Activated naive CD4-positive, alpha-beta T cell treated with anti-CD3 and anti-CD28 coated beads, Interleukin-2, amount 50 U/mL, for 24 hours (primary cell): ENCODE measurements around the gene MSANTD2.

ENCODE experiments used
- H3K27ac Mint-ChIP-seq: one replicate; pipeline ENCODE4 v1.8.0; 2021; ENCODE audit warnings: mild to moderate bottlenecking, mixed read lengths
- H3K27me3 Mint-ChIP-seq: one replicate; pipeline ENCODE4 v1.8.0; 2021; ENCODE audit warnings: mixed read lengths
- H3K36me3 Mint-ChIP-seq: one replicate; pipeline ENCODE4 v1.8.0; 2021; ENCODE audit warnings: mixed read lengths
- H3K4me1 Mint-ChIP-seq: one replicate; pipeline ENCODE4 v1.8.0; 2021; ENCODE audit warnings: mixed read lengths
- H3K4me3 Mint-ChIP-seq: one replicate; pipeline ENCODE4 v1.8.0; 2021; ENCODE audit warnings: mild to moderate bottlenecking, mixed read lengths
- H3K9me3 Mint-ChIP-seq: one replicate; pipeline ENCODE4 v1.8.0; 2021; ENCODE audit warnings: mixed read lengths

Gene MSANTD2

GRCh38 chr11:124766156-124766555 lies 34.0 kb downstream of the MSANTD2 start:
- H3K4me1 Mint-ChIP-seq, result peaks cover 10% of the 10 kb centered on the region
- peaks cover 8% of the 10 kb centered on the region for H3K36me3 Mint-ChIP-seq
- no peak overlapping the region for H3K27ac Mint-ChIP-seq
- no peak overlapping the region for H3K4me3 Mint-ChIP-seq
- peaks cover 2% of the 10 kb centered on the region for H3K27me3 Mint-ChIP-seq
- no peaks in the 10 kb centered on the region for H3K9me3 Mint-ChIP-seq

DNA sequence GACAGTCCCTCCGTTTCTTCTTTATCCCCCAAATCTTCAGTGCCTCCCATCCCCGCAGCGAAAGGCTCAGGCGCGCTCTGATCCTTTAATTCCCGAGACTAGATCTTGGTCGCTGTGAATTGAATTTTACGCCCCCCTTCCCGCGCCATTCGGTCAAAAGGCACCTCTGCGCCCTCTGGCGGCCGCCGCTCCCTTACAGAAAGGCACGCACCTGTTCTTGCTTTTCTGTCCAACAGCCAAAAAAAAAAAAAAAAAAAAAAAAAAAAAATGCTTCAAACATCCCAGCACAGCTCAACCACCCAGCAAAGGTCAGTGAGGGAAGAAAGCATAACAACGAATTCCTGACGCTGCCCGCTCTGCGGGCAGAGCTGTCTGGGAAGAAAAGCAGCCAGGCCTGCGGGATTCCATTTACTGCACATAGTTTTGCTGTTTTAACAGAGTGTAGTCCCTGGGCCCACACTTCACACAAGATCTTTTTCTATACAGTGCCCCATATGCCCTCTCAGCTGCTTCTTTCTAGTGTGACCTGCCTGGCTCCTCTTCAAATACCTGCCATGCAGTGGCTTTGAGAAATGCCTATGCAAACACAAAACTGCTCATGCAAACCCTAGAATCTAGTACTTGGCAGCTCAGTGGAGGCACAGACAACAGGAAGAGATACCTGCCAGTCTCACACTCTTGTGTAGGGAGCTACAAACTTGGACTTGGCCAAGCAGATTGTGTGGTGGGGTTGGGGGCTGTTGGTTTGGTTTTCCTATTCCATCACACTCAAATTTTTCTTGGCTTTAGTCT lies 36.9 kb downstream of the MSANTD2 start:
- no peaks in the 10 kb centered on the region for H3K9me3 Mint-ChIP-seq

GRCh38 chr11:124762624-124763155 lies 37.5 kb downstream of the MSANTD2 start:
- Mint-ChIP-seq H3K27ac (no peak overlapping the region), H3K4me1 (peaks cover 29% of the 10 kb centered on the region), H3K36me3 (peaks cover 4% of the 10 kb centered on the region), H3K9me3 (no peaks in the 10 kb centered on the region), H3K4me3 (peak overlapping the region; percentile 95), H3K27me3 (peaks cover 15% of the 10 kb centered on the region)

More for the DNA sequence above, 36.9 kb downstream of the MSANTD2 start:
- H3K4me1 Mint-ChIP-seq, result peaks cover 26% of the 10 kb centered on the region
- peaks cover 5% of the 10 kb centered on the region for H3K36me3 Mint-ChIP-seq
- H3K4me3 Mint-ChIP-seq, result peak overlapping the region; percentile 95
- peaks cover 13% of the 10 kb centered on the region for H3K27me3 Mint-ChIP-seq
- peak overlapping the region; percentile 81 for H3K27ac Mint-ChIP-seq

- Mint-ChIP-seq H3K27me3 (peaks cover 17% of the 10 kb centered on the region), H3K27ac (peak within 1 kb of the TSS; percentile 81), H3K4me1 (peaks cover 29% of the 10 kb centered on the region), H3K9me3 (no peaks in the 10 kb centered on the region), H3K36me3 (peaks cover 4% of the 10 kb centered on the region), H3K4me3 (peak within 1 kb of the TSS; percentile 95)
Observed at GRCh38 chr11:124762105-124762623, 38.0 kb downstream of the MSANTD2 start, which contains the start of gene ESAM. Gene ESAM (minus strand): TSS chr11:124762290. CDS start chr11:124762154, 136 bp downstream.

GRCh38 chr11:124761301-124762104 lies 38.7 kb downstream of the MSANTD2 start:
- Mint-ChIP-seq H3K36me3 (peaks cover 4% of the 10 kb centered on the region), H3K4me3 (peak overlapping the region; percentile 59), H3K27me3 (peaks cover 21% of the 10 kb centered on the region), H3K27ac (no peak overlapping the region), H3K4me1 (peaks cover 29% of the 10 kb centered on the region), H3K9me3 (no peaks in the 10 kb centered on the region)

- Mint-ChIP-seq H3K27ac (no peak overlapping the region), H3K9me3 (no peaks in the 10 kb centered on the region), H3K27me3 (peaks cover 21% of the 10 kb centered on the region), H3K4me1 (peaks cover 29% of the 10 kb centered on the region), H3K36me3 (no peaks in the 10 kb centered on the region), H3K4me3 (peak overlapping the region; percentile 71)
Observed at GRCh38 chr11:124760806-124761205, 39.4 kb downstream of the MSANTD2 start.

GRCh38 chr11:124760205-124760652 lies 40.0 kb downstream of the MSANTD2 start:
- peaks cover 29% of the 10 kb centered on the region for H3K4me1 Mint-ChIP-seq
- no peak overlapping the region for H3K27ac Mint-ChIP-seq
- H3K9me3 Mint-ChIP-seq, result no peaks in the 10 kb centered on the region
- peaks cover 21% of the 10 kb centered on the region for H3K27me3 Mint-ChIP-seq
- no peaks in the 10 kb centered on the region for H3K36me3 Mint-ChIP-seq
- peak overlapping the region; percentile 61 for H3K4me3 Mint-ChIP-seq

- Mint-ChIP-seq H3K36me3 (no peaks in the 10 kb centered on the region), H3K27me3 (peaks cover 21% of the 10 kb centered on the region), H3K4me3 (peak overlapping the region; percentile 61), H3K27ac (no peak overlapping the region), H3K9me3 (no peaks in the 10 kb centered on the region), H3K4me1 (peaks cover 29% of the 10 kb centered on the region)
Observed at GRCh38 chr11:124759266-124760204, 40.7 kb downstream of the MSANTD2 start.

GRCh38 chr11:124758355-124759265 lies 41.6 kb downstream of the MSANTD2 start:
- Mint-ChIP-seq H3K4me3 (peak overlapping the region; percentile 78), H3K27me3 (peaks cover 21% of the 10 kb centered on the region), H3K36me3 (no peaks in the 10 kb centered on the region), H3K9me3 (no peaks in the 10 kb centered on the region), H3K4me1 (peaks cover 29% of the 10 kb centered on the region), H3K27ac (no peak overlapping the region)

- H3K27ac Mint-ChIP-seq, result no peak overlapping the region
- H3K4me1 Mint-ChIP-seq, result peaks cover 25% of the 10 kb centered on the region
- no peaks in the 10 kb centered on the region for H3K36me3 Mint-ChIP-seq
- no peaks in the 10 kb centered on the region for H3K9me3 Mint-ChIP-seq
- no peak overlapping the region for H3K4me3 Mint-ChIP-seq
- peaks cover 19% of the 10 kb centered on the region for H3K27me3 Mint-ChIP-seq
Observed at GRCh38 chr11:124757320-124757719, 42.9 kb downstream of the MSANTD2 start.

GRCh38 chr11:124756753-124757227 lies 43.4 kb downstream of the MSANTD2 start:
- H3K27me3 Mint-ChIP-seq, result peaks cover 19% of the 10 kb centered on the region
- peaks cover 25% of the 10 kb centered on the region for H3K4me1 Mint-ChIP-seq
- no peaks in the 10 kb centered on the region for H3K9me3 Mint-ChIP-seq
- H3K27ac Mint-ChIP-seq, result no peak overlapping the region
- H3K36me3 Mint-ChIP-seq, result no peaks in the 10 kb centered on the region
- H3K4me3 Mint-ChIP-seq, result no peak overlapping the region

DNA sequence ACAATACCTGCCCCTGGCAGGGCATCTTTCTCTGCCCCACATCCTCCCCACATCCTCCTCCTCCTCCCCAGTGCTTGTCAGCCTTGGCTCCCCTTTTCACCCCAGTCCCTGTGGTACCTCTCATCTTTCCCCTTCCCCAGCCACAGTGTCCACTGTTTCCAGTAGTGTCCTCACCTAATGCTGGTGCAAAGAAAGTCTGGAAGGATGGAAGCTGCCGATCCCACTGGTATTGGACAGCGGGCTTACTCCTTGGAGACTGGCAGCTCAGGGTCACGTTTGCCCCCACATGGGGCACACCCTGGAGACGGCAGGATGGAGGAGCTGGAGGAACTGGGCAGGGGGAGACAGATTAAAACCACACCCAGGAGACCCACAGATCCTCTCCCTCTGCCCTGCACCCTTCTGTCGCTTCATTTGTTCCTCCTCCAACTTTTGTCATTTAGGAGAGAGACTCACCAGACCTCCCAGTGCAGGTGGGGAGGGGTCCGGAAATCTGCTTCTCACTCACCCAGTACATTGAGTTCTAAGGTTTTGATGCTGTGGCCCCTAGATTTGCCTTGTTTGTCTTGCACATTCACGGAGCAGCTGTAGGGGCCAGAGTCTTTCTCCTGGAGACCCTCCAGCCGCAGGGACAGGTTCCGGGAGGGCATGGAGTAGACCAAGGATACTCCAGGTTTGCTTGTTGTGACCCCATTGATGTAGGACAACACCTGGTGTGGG lies 44.0 kb downstream of the MSANTD2 start:
- Mint-ChIP-seq H3K36me3 (no peaks in the 10 kb centered on the region), H3K9me3 (no peaks in the 10 kb centered on the region), H3K27ac (no peak overlapping the region), H3K4me3 (no peak overlapping the region), H3K27me3 (peaks cover 19% of the 10 kb centered on the region), H3K4me1 (peaks cover 19% of the 10 kb centered on the region)

- no peak overlapping the region for H3K4me3 Mint-ChIP-seq
- H3K27ac Mint-ChIP-seq, result no peak overlapping the region
- no peaks in the 10 kb centered on the region for H3K9me3 Mint-ChIP-seq
- peaks cover 14% of the 10 kb centered on the region for H3K27me3 Mint-ChIP-seq
- H3K36me3 Mint-ChIP-seq, result no peaks in the 10 kb centered on the region
- peaks cover 15% of the 10 kb centered on the region for H3K4me1 Mint-ChIP-seq
Observed at GRCh38 chr11:124754710-124755109, 45.5 kb downstream of the MSANTD2 start.
